Measurements from ENCODE around the gene SLC5A6. TPM values are rescaled to one million over a fixed set of nuclear protein-coding genes. Genes with fewer than 3 reads are reported as not detected.

Gene SLC5A6
- total RNA-seq, 2 experiments from 2014 or later = 41.5 to 47.4 TPM

DNA sequence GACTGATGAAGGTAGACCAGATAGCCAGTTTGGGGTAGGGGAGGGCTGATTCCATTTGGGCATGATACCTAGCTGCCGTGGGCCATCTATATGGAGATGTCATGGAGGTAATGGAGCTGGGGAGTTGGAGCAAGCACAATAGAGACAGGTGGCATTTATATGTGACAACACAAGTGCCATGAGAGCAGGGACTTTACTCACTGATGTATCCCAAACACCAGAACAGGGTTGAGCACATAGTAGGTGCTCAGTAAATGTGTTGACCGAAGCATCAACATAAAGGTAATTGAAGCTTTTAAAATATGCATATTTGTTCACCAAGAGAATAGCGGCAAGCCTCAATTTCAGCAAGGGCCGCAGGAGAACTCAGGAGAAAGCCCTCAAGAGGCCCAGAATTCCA lies 35.8 kb upstream of the SLC5A6 start:
- Mint-ChIP-seq H3K9me3 (ENCODE audit: insufficient read depth) (no peaks in the 10 kb centered on the region), H3K27me3 (ENCODE audit: low read depth) (no peaks in the 10 kb centered on the region), H3K4me1 (ENCODE audit: low read depth) (peaks cover under 1% of the 10 kb centered on the region), H3K4me3 (no peak overlapping the region), H3K36me3 (ENCODE audit: low read depth) (peaks cover 15% of the 10 kb centered on the region), H3K27ac (no peak overlapping the region)
- DNase-seq = no peak
- ChIA-PET CTCF (interaction anchor here (0.8 to 5.3 kb wide), 6 partner anchors 17 to 114 kb away, joined by 3 to 70 read pairs (median 4); partner anchors contain the start of gene TRIM54), POLR2A (interaction anchor here (1.2 to 1.3 kb wide), 2 partner anchors 15 to 19 kb away, joined by 3 to 7 read pairs; partner anchors contain the start of gene SLC30A3)
- no peak for ATAC-seq

DNA sequence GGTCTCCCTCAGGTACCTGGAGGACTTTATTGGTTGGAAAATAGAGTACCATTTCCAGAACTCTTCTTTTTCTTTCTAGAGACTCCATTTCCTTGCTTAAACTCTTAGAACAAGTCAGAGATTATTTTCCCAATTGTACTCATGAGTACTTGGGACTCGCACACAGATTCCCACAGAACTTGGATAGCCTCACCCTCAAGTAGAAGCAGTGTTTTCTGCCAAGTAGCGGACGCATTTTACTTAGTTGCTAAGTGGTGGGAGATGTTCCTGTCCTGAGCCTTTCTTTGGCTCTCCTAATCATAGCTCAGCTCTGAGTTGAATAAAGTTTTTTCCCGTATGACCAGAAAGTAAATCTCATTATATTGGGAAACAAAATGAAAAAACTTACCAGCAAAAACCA lies 33.6 kb upstream of the SLC5A6 start:
- Mint-ChIP-seq H3K9me3 (ENCODE audit: insufficient read depth) (no peaks in the 10 kb centered on the region), H3K27me3 (ENCODE audit: low read depth) (no peaks in the 10 kb centered on the region), H3K27ac (no peak overlapping the region), H3K4me1 (ENCODE audit: low read depth) (peaks cover 19% of the 10 kb centered on the region), H3K36me3 (ENCODE audit: low read depth) (peaks cover 37% of the 10 kb centered on the region), H3K4me3 (no peak overlapping the region)
- ChIA-PET CTCF (interaction anchor here (1.0 kb wide), 1 partner anchor 34 kb away, joined by 3 read pairs; no protein-coding TSS in a partner anchor), POLR2A (no interaction called here)
- DNase-seq (no peak), ATAC-seq (no peak)

GRCh38 chr2:27245116-27245515 lies 33.0 kb upstream of the SLC5A6 start:
- Mint-ChIP-seq H3K4me1 (ENCODE audit: low read depth) (peaks cover 19% of the 10 kb centered on the region), H3K36me3 (ENCODE audit: low read depth) (peaks cover 42% of the 10 kb centered on the region), H3K4me3 (no peak overlapping the region), H3K9me3 (ENCODE audit: insufficient read depth) (no peaks in the 10 kb centered on the region), H3K27ac (no peak overlapping the region), H3K27me3 (ENCODE audit: low read depth) (no peaks in the 10 kb centered on the region)
- POLR2A ChIA-PET = no interaction called here
- CTCF ChIA-PET = interaction anchor here (1.0 kb wide), 1 partner anchor 35 kb away, joined by 3 read pairs; no protein-coding TSS in a partner anchor
- no peak for ATAC-seq
- DNase-seq = no peak

DNA sequence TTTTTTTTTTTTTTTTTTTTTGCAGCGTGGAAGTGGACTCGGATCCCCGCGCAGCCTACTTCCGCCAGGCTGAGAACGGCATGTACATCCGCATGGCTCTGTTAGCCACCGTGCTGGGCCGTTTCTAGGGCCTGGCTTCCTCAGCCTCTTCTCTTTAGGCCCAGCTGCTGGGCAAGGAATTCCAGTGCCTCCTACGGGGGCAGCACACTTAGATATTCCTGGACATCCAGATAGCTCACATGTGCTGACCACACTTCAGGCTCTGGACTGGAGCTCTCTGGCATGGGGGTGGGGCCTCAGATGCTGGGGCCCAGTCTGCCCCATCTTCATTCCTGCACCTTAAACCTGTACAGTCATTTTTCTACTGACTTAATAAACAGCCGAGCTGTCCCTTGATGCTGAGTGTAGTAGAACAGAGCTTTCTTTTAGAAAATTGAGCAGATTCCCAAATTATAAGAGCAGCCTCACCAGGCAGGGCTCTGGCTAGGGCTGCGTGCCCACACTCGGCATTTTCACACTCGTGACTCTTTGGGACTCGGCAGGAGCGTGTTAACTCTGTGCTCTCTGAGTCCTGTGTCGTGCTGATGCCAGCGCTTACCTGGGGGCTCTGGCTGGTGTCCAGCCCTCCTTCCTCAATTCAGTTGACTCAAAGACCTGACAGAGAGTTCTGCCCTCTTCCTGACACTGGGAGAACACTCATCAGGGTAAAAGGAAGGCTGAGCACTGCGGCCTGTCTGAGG lies 31.5 kb upstream of the SLC5A6 start:
- ChIA-PET POLR2A (interaction anchor here (1.1 kb wide), 2 partner anchors 12 to 21 kb away, joined by 3 to 4 read pairs; no protein-coding TSS in a partner anchor), CTCF (no interaction called here)
- no peaks in the 10 kb centered on the region for H3K27me3 Mint-ChIP-seq (ENCODE audit: low read depth)
- no peak for DNase-seq
- H3K9me3 Mint-ChIP-seq (ENCODE audit: insufficient read depth) = no peaks in the 10 kb centered on the region
- no peak overlapping the region for H3K27ac Mint-ChIP-seq
- peaks cover 55% of the 10 kb centered on the region for H3K36me3 Mint-ChIP-seq (ENCODE audit: low read depth)
- H3K4me1 Mint-ChIP-seq (ENCODE audit: low read depth) = peaks cover 19% of the 10 kb centered on the region
- no peak overlapping the region for H3K4me3 Mint-ChIP-seq
- no peak for ATAC-seq

DNA sequence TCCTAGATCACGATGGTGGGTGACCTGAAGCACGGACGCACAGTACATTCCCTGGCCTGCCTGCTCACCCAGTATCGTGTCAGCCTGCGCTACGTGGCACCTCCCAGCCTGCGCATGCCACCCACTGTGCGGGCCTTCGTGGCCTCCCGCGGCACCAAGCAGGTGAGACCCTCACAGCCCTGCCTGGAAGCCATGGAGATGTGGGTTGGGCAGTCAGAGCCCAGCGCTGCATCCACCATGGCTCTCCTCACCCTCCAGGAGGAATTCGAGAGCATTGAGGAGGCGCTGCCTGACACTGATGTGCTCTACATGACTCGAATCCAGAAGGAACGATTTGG lies 30.5 kb upstream of the SLC5A6 start:
- Mint-ChIP-seq H3K27ac (no peak overlapping the region), H3K36me3 (ENCODE audit: low read depth) (peaks cover 62% of the 10 kb centered on the region), H3K4me3 (no peak overlapping the region), H3K4me1 (ENCODE audit: low read depth) (peaks cover 19% of the 10 kb centered on the region), H3K27me3 (ENCODE audit: low read depth) (no peaks in the 10 kb centered on the region), H3K9me3 (ENCODE audit: insufficient read depth) (no peaks in the 10 kb centered on the region)
- CTCF ChIA-PET = interaction anchor here (1.6 kb wide), 2 partner anchors 23 to 61 kb away, joined by 5 read pairs; no protein-coding TSS in a partner anchor
- DNase-seq = no peak
- POLR2A ChIA-PET = interaction anchor here (0.7 kb wide), 1 partner anchor 10 kb away, joined by 3 read pairs; no protein-coding TSS in a partner anchor
- no peak for ATAC-seq

DNA sequence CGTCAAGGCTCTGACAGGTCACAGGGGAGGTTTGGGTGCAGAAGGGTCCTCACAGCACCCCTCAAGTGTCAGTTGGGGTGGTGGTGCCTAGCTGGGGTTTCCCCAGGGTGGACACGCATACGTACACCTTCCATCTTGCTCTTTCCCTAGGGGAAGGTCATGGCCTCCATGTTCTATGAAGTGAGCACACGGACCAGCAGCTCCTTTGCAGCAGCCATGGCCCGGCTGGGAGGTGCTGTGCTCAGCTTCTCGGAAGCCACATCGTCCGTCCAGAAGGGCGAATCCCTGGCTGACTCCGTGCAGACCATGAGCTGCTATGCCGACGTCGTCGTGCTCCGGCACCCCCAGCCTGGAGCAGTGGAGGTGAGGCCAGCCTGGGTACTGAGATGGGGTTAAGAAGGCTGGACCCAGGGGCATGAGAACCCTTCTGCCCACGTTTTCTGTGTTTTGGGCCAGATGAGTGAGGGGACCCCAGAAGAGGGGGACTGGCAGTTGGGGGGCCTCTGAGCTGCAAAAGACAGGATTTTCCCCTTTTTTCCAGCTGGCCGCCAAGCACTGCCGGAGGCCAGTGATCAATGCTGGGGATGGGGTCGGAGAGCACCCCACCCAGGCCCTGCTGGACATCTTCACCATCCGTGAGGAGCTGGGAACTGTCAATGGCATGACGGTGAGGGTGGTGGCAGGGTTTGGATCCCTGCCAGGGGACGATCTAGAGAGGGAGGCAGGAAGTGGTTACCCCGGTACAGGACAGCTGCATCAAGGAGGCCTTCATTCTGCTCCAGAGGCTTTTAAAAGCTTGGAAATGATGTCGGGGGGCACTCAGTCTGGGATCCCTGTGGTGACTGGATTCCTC lies 29.9 kb upstream of the SLC5A6 start:
- peaks cover 19% of the 10 kb centered on the region for H3K4me1 Mint-ChIP-seq (ENCODE audit: low read depth)
- ChIA-PET CTCF (interaction anchor here (0.8 to 1.6 kb wide), 4 partner anchors 23 to 109 kb away, joined by 3 to 5 read pairs (median 4); no protein-coding TSS in a partner anchor), POLR2A (interaction anchor here (0.7 kb wide), 1 partner anchor 9 kb away, joined by 3 read pairs; no protein-coding TSS in a partner anchor)
- peak overlapping the region; percentile 55 for H3K27ac Mint-ChIP-seq
- no peaks in the 10 kb centered on the region for H3K27me3 Mint-ChIP-seq (ENCODE audit: low read depth)
- H3K9me3 Mint-ChIP-seq (ENCODE audit: insufficient read depth) = no peaks in the 10 kb centered on the region
- peak; percentile 36 for DNase-seq
- no peak overlapping the region for H3K4me3 Mint-ChIP-seq
- ATAC-seq = no peak
- H3K36me3 Mint-ChIP-seq (ENCODE audit: low read depth) = peaks cover 67% of the 10 kb centered on the region

DNA sequence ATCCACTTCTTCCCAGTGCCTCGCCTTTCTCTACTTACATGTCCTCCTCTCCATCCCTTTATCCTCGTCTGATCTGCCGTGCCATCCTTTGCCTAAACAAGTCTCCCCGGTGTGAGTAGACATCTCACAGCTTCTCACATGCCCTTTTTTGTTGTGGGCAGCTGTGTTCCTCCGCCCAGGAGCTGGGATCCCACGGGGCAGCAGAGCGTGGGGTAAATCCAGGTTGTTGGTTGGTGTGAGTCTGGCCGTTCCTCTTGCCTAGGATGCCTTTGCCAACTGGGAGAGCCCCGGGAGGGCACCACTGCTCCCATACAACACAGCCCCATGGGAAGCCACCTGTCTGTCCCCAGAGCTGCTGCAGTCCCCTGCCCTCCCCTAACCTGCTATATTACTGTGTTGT lies 28.3 kb upstream of the SLC5A6 start:
- Mint-ChIP-seq H3K36me3 (ENCODE audit: low read depth) (peaks cover 77% of the 10 kb centered on the region), H3K27me3 (ENCODE audit: low read depth) (no peaks in the 10 kb centered on the region), H3K4me3 (no peak overlapping the region), H3K4me1 (ENCODE audit: low read depth) (peaks cover 19% of the 10 kb centered on the region), H3K27ac (no peak overlapping the region), H3K9me3 (ENCODE audit: insufficient read depth) (no peaks in the 10 kb centered on the region)
- DNase-seq (no peak), ATAC-seq (no peak)
- ChIA-PET POLR2A (no interaction called here), CTCF (interaction anchor here (0.9 kb wide), 1 partner anchor 9 kb away, joined by 3 read pairs; no protein-coding TSS in a partner anchor)

GRCh38 chr2:27238976-27239375 lies 26.9 kb upstream of the SLC5A6 start:
- Mint-ChIP-seq H3K36me3 (ENCODE audit: low read depth) (peaks cover 80% of the 10 kb centered on the region), H3K4me1 (ENCODE audit: low read depth) (peaks cover 19% of the 10 kb centered on the region), H3K9me3 (ENCODE audit: insufficient read depth) (no peaks in the 10 kb centered on the region), H3K4me3 (no peak overlapping the region), H3K27me3 (ENCODE audit: low read depth) (no peaks in the 10 kb centered on the region), H3K27ac (no peak overlapping the region)
- no peak for DNase-seq
- no peak for ATAC-seq
- ChIA-PET CTCF (no interaction called here), POLR2A (no interaction called here)

DNA sequence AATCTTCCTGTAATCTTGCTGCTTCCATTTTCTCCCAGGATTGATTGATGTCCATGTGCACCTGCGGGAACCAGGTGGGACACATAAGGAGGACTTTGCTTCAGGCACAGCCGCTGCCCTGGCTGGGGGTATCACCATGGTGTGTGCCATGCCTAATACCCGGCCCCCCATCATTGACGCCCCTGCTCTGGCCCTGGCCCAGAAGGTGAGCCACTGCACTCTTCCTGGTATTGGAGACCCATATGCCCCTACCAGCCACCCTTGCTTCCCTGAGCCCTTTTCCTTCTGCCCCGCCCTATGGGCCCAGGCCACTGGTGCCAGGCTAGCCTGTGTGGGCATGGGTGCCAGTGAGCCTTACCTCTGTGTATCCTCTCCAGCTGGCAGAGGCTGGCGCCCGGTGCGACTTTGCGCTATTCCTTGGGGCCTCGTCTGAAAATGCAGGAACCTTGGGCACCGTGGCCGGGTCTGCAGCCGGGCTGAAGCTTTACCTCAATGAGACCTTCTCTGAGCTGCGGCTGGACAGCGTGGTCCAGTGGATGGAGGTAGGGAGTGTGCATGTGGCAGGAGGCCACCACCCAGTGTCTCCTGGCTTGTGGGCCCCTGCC lies 25.4 kb upstream of the SLC5A6 start:
- no peak for DNase-seq
- peaks cover 77% of the 10 kb centered on the region for H3K36me3 Mint-ChIP-seq (ENCODE audit: low read depth)
- H3K4me1 Mint-ChIP-seq (ENCODE audit: low read depth) = peaks cover 14% of the 10 kb centered on the region
- ChIA-PET POLR2A (no interaction called here), CTCF (no interaction called here)
- H3K27me3 Mint-ChIP-seq (ENCODE audit: low read depth) = no peaks in the 10 kb centered on the region
- no peak overlapping the region for H3K4me3 Mint-ChIP-seq
- no peak for ATAC-seq
- no peaks in the 10 kb centered on the region for H3K9me3 Mint-ChIP-seq (ENCODE audit: insufficient read depth)
- no peak overlapping the region for H3K27ac Mint-ChIP-seq

GRCh38 chr2:27236626-27237025 lies 24.6 kb upstream of the SLC5A6 start:
- Mint-ChIP-seq H3K4me1 (ENCODE audit: low read depth) (peaks cover 6% of the 10 kb centered on the region), H3K4me3 (no peak overlapping the region), H3K27ac (no peak overlapping the region), H3K9me3 (ENCODE audit: insufficient read depth) (no peaks in the 10 kb centered on the region), H3K36me3 (ENCODE audit: low read depth) (peaks cover 76% of the 10 kb centered on the region), H3K27me3 (ENCODE audit: low read depth) (no peaks in the 10 kb centered on the region)
- DNase-seq (no peak), ATAC-seq (no peak)
- ChIA-PET POLR2A (no interaction called here), CTCF (interaction anchor here (0.6 to 2.1 kb wide), 2 partner anchors 66 to 468 kb away, joined by 3 to 6 read pairs; no protein-coding TSS in a partner anchor)

DNA sequence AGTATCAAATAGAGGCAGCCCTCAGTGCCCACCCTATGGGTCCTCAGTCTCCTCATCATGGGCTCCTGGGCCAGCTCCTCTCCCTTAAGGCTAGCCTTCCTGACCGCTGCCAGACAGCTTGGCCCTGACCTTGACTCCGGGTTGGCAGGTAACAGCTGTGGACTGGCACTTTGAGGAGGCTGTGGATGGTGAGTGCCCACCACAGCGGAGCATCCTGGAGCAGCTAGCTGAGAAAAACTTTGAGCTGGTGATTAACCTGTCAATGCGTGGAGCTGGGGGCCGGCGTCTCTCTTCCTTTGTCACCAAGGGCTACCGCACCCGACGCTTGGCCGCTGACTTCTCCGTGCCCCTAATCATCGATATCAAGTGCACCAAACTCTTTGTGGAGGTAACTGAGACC lies 24.1 kb upstream of the SLC5A6 start:
- CTCF ChIA-PET = interaction anchor here (0.6 to 2.1 kb wide), 2 partner anchors 67 to 469 kb away, joined by 3 to 6 read pairs; no protein-coding TSS in a partner anchor
- DNase-seq (no peak), ATAC-seq (no peak)
- no peaks in the 10 kb centered on the region for H3K27me3 Mint-ChIP-seq (ENCODE audit: low read depth)
- peaks cover 76% of the 10 kb centered on the region for H3K36me3 Mint-ChIP-seq (ENCODE audit: low read depth)
- no peaks in the 10 kb centered on the region for H3K9me3 Mint-ChIP-seq (ENCODE audit: insufficient read depth)
- no peak overlapping the region for H3K27ac Mint-ChIP-seq
- no peak overlapping the region for H3K4me3 Mint-ChIP-seq
- POLR2A ChIA-PET = no interaction called here
- H3K4me1 Mint-ChIP-seq (ENCODE audit: low read depth) = peaks cover 2% of the 10 kb centered on the region

Data from activated CD8-positive, alpha-beta T cell treated with anti-CD3 and anti-CD28 coated beads, Interleukin-2, amount 10 ng/mL, durations not matched to agents 7 days and 5 days (primary cell).